ENCODE results near the gene BMX. TPM values are rescaled to one million over a fixed set of nuclear protein-coding genes. Genes with fewer than 3 reads are reported as not detected.

BMX gene
- total RNA-seq, 1 donor from 2014 or later: 2.6 TPM

GRCh38 chrX:15570145-15570544, 69.5 kb downstream of the BMX start:
- DNase-seq: no peak

DNA sequence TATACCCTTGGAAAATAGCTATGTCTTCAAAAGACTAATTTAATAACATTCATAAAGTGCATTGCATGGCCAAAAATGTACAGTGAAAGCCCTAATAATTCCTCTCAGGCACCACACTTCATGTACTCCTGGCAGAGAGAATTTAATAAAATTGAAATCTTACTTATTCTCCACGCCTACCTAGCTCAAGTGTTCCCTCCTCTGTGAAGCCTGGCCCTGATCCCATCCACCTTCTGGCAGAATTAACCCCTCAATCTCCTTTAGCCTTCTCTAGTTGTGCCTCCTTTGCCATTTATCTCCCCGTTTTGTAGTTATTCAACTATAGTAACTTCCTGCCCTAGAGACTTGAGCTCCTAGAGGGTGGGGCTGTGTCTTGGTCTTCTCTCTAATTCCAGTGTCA, 73.4 kb downstream of the BMX start:
- DNase-seq: no peak

GRCh38 chrX:15576019-15576418, 75.4 kb downstream of the BMX start:
- no peak for DNase-seq

DNA sequence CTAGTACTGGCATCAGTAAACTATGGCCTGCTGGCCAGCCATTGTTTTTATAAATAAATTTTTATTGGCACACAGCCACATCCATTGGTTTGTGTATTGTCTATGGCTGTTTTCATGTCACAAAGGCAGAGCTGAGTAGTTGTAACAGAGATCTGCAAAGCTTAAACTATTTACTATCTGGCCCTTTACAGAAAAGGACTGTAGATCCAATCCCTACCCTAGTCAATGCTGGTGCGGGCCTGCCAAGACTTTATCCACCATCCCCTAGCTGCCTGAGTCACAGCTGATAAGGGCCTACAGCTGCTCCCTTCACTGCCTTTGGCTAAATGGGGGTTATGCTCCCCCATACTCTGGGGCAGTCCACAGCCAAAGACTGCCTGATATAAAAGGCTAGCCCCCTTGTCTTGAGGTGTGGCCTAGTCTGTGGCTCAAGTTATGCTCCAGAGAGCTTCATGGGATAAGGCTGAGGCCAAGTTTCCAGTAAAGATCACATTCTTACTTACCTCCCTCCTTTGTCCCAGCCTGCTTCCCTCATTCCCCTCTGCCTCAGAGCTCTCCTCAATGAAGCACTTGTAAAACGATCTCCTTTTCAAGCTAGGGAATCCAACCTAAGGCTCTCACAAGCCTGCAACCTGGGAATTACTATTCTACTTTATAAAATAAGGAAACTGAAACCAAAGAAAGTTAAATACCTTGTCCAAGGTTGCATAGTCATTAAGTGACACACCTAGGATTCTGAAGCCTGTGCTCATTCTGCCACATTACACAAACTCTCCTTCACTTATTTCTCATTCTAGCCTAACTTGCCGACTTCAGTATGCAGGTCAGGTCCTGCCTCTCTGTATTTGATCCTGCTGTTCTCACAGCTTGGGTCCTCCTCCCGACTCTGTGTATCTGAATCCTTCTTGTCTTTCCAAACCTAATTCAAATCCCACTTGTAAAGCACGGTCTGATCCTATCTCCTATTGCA, 79.5 kb downstream of the BMX start:
- no peak for DNase-seq

GRCh38 chrX:15594371-15594770, 93.8 kb downstream of the BMX start:
- no peak for DNase-seq

- no peak for DNase-seq
Observed at GRCh38 chrX:15598026-15598425, 97.4 kb downstream of the BMX start.

DNA sequence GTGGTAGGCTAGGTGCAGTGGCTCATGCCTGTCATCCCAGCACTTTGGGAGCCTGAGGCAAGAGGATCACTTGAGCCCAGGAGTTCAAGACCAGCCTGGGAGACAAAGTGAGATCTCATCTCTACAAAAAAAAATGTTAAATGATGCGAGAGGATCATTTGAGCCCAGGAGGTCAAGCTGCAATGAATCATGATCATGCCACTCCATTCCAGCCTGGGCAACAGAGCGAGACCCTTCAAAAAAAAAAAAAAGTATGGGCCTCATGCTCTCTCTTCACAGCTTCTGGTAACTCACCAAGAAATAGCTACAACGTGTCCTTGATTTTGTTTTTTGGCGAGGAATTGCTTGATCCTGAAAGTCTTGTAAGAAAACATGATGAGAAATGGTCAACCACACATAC, 98.9 kb downstream of the BMX start:
- DNase-seq: no peak

GRCh38 chrX:15600049-15600448, 99.4 kb downstream of the BMX start:
- no peak for DNase-seq

- DNase-seq: no peak
Observed at GRCh38 chrX:15600745-15601144, 100.1 kb downstream of the BMX start, which contains the start of gene ACE2. Gene ACE2, minus strand, starts transcription at chrX:15600960. Its CDS starts 49 bp downstream, at chrX:15600911.

DNA sequence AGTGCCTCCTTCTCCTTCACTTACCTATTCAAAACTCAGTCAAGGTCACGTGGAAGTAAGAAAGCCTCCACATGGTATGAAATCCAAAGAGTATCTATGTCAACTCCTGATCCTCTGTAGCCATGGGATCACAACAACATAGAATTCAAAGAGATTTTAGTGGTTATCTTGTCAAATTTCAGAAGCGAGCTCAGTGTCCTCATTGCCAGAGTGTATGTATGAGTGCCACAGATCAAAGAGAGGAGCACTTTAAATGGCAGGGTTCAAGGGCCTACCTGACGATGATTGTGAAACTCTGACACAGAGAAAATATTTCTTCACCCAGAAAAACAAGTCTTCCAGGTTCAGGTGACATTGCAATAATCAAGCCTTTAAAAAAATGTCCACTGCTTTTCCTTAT, 101.3 kb downstream of the BMX start:
- DNase-seq: no peak

- no peak for DNase-seq
Observed at GRCh38 chrX:15602761-15603160, 102.2 kb downstream of the BMX start.

- DNase-seq: no peak
Observed at GRCh38 chrX:15605226-15605625, 104.6 kb downstream of the BMX start.

Other genes with a start within 250 kb of the BMX start
- 1.7 TPM for gene ASB9, start 230.7 kb upstream of the BMX start, total RNA-seq
- 4.8 TPM for gene ASB11, start 185.2 kb upstream of the BMX start, total RNA-seq
- 22.2 TPM for gene PIGA, start 165.3 kb upstream of the BMX start, total RNA-seq
- gene VEGFD, start 116.4 kb upstream of the BMX start, total RNA-seq: 2.6 TPM
- 4.6 TPM for gene PIR, start 7.5 kb upstream of the BMX start, total RNA-seq
- gene ACE2, start 100.2 kb downstream of the BMX start, total RNA-seq: not detected
- 0.69 TPM for gene CLTRN, start 164.0 kb downstream of the BMX start, total RNA-seq
- 20.1 TPM for gene CA5B, start 237.5 kb downstream of the BMX start, total RNA-seq